ENCODE measurements around the gene ESRRA.

ESRRA gene

GRCh38 chr11:64333556-64333955, 28.2 kb downstream of the ESRRA start:
- no peak for DNase-seq

GRCh38 chr11:64334764-64335735, 29.7 kb downstream of the ESRRA start:
- no peak for DNase-seq

GRCh38 chr11:64337538-64338249, 32.4 kb downstream of the ESRRA start:
- no peak for DNase-seq

- no peak for DNase-seq
Observed at GRCh38 chr11:64338716-64339115, 33.4 kb downstream of the ESRRA start.

DNA sequence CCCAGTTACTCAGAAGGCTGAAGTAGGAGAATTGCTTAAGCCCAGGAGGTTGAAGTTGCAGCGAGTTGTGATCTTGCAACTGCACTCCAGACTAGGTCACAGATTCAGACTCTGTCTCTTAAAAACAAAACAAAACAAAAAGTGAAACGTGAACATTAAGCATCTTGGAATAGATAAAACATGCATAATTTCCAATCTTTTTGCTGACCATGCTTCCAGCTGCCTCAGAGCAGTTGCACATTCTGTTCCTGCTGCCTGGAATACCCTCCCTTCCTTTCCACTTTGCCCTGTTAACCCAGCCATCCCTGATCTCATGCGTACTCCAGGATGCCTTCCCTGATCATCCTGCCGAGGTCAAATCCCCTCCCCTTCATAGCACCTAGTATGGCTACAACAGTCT, 34.0 kb downstream of the ESRRA start:
- DNase-seq = no peak

GRCh38 chr11:64339754-64340408, 34.6 kb downstream of the ESRRA start, which contains the start of gene CCDC88B:
TSS of gene CCDC88B (plus strand) at chr11:64340204. CDS start at chr11:64340267, 63 bp downstream.
- peak; percentile 93 for DNase-seq

DNA sequence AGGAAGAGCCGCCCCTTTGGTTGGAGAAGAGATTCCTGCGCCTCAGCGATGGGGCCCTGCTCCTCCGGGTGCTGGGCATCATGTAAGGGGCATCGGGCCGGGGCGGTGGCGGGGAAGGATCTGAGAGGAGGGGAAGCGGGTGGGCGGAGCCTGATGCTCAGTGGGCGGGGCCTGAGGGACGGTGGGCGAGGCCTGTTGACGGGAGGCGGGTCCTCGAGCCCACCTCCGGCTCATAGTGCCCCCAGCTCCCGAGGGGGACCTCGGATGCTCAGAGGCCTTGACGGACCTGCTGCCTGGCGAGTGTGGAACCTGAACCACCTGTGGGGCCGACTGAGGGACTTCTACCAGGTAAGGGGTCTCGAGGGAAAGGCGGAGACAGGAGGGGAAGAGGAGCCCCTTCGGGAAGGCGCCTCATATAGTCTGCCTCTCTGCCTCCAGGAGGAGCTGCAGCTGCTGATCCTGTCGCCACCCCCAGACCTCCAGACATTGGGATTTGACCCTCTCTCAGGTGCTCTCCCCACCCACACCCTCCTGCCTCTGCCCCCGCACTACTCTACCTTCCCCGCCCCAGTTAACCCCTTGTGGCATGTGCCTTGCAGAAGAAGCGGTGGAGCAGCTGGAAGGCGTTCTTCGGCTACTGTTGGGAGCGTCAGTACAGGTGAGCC, 35.5 kb downstream of the ESRRA start:
- DNase-seq = peak; percentile 79

- DNase-seq = no peak
Observed at GRCh38 chr11:64341429-64341828, 36.1 kb downstream of the ESRRA start.

DNA sequence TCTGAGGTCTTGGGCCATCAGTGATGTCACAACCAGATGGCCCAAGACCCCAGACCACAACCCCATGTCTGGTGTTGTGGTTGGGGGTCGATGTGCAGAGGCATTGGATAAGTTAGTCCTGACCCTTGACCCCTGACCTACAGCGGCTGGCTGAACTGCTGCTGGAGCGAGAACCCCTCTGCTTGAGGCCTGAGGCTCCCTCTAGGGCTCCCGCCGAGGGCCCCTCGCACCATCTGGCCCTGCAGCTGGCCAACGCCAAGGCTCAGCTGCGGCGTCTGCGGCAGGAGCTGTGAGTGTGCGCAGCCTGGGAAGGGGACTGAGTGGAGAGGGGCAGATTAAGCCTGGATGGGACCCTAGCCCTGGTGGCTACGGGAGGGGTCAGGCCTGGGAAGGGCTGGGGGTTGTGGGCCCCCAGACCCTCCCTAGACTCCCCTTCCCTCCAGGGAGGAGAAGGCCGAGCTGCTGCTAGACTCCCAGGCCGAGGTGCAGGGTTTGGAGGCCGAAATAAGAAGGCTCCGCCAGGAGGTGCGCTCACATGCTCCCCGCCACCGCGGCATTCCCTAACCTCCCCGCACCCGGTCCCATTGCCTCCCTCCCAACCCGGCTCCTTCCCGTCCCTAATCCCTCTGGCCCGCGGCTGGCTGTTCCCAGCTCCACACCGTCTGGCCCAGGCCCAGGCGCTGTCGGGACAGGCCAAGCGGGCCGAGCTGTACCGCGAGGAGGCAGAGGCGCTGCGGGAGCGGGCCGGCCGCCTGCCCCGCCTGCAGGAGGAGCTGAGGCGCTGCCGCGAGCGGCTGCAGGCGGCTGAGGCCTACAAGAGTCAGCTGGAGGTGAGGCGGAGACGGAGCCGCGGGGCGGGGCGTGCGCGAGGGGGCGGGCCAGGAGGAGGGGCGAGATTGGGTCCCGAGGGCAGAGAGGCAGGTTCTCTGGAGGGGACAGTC, 36.8 kb downstream of the ESRRA start:
- DNase-seq = peak; percentile 93

GRCh38 chr11:64342869-64343745, 37.8 kb downstream of the ESRRA start:
- DNase-seq = no peak

DNA sequence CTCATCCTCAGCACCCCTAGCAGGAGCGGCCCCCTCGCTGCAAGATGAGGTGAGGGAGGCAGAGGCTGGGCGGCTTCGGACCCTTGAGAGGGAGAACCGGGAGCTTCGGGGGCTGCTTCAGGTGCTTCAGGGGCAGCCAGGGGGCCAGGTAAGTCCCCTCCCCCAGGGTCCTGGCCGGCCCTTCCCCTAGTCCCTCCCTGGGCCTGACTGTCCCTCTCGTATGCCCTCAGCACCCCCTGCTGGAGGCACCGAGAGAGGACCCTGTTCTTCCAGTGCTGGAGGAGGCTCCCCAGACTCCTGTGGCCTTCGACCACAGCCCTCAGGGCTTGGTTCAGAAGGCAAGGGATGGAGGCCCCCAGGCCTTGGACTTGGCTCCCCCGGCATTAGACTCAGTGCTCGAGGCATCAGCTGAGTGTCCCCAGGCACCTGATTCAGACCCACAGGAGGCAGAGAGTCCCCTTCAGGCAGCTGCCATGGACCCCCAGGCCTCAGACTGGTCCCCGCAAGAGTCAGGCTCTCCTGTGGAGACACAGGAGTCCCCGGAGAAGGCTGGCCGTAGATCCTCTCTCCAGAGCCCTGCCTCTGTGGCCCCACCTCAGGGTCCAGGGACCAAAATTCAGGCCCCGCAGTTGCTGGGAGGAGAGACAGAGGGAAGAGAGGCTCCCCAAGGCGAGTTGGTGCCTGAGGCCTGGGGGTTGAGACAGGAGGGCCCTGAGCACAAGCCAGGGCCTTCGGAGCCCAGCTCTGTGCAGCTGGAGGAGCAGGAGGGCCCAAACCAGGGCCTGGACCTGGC, 38.6 kb downstream of the ESRRA start:
- DNase-seq = no peak

DNA sequence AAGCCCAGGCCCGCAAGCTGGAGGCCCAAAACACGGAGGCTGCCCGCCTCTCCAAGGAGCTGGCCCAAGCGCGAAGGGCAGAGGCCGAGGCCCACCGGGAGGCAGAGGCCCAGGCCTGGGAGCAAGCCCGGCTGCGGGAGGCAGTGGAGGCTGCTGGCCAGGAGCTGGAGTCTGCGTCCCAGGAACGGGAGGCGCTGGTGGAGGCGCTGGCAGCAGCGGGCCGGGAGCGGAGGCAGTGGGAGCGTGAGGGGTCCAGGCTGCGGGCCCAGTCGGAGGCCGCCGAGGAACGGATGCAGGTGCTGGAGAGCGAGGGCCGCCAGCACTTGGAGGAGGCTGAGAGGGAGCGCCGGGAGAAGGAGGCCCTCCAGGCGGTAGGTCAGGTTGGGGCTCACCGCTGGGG, 39.5 kb downstream of the ESRRA start:
- DNase-seq = no peak

GRCh38 chr11:64347193-64347867, 42.0 kb downstream of the ESRRA start:
- no peak for DNase-seq

- DNase-seq = no peak
Observed at GRCh38 chr11:64348383-64349024, 43.2 kb downstream of the ESRRA start.

DNA sequence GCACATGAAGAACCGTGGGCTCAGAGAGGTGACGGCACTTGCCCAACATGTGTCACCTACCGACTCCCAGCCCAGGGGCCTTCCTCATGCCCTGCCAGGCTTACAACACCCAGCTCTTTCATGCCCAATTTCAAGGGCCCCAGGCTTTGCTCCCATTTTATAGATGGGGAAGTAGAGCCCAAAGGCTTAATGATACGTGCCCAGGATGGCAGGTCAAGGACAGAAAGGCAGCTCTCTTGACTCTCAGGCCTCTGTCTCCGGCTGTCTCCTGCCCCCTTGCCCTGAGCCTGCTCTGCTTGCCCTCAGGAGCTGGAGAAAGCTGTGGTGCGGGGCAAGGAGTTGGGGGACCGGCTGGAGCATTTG, 43.7 kb downstream of the ESRRA start:
- DNase-seq = no peak

- DNase-seq = no peak
Observed at GRCh38 chr11:64349404-64349803, 44.1 kb downstream of the ESRRA start.

DNA sequence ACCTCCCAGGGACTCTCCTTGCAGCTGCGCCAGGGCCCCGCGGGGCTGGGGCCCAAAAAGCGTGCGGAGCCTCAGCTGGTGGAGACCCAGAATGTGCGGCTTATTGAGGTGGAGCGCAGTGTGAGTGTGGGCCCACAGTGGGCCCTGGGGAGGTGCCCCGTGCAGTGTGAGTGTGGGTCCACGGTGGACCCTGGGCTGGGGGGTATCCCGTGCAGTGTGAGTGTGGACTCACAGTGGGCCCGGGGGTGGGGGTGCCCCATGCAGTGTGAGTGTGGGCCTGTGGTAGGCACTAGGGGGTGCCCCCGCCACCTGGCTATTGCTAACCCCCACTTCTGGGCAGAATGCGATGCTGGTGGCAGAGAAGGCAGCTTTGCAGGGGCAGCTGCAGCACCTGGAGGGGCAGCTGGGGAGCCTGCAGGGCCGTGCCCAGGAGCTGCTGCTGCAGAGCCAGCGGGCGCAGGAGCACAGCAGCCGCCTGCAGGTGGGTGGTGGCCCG, 45.9 kb downstream of the ESRRA start:
- DNase-seq = no peak
